HepG2 (cell line): ENCODE measurements around the gene PPEF2.

ENCODE experiments used
- POLR2A ChIP-seq, 2 experiments: IDR thresholded peaks; 2 replicates each; pipeline ENCODE4 v1.6.1; 2011; ENCODE audit warnings: low read depth in 2 of 2, low read length in 2 of 2, mild to moderate bottlenecking in 1 of 2, moderate library complexity in 1 of 2; ENCODE audit not compliant: insufficient read depth in 1 of 2
- ZNF510 ChIP-seq: sonication (generic); formaldehyde crosslinking; IDR thresholded peaks from 2 replicates; pipeline ENCODE4 v1.4.0; 2020; ENCODE audit warnings: low read depth, mild to moderate bottlenecking, missing genetic modification reagents
- TF ChIP-seq, protein P1 (sequence below): sonication (generic); formaldehyde crosslinking; IDR thresholded peaks from 2 replicates; pipeline ENCODE4 v1.5.0; 2020; ENCODE audit warnings: mild to moderate bottlenecking, missing genetic modification reagents, borderline replicate concordance

DNA sequence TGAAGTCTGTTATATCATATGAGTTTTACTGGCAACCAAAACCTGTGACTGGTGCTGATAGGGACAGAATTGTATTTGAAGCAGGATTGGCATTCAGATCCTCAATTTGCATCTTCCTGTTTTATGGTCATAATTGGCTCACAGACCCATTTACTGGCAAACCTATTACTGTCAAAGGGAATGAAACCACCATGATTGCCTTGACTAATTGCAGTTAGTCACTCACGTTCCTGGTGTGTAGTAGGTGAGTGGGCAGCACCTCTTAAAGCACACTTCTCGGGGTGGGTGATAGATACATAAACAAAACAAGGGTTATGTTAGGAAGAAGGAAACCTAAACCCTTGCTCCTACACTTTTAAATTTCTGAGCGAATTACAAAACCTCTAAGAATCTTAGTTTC lies 81.0 kb downstream of the PPEF2 start:
- TF ChIP-seq, protein P1, sequence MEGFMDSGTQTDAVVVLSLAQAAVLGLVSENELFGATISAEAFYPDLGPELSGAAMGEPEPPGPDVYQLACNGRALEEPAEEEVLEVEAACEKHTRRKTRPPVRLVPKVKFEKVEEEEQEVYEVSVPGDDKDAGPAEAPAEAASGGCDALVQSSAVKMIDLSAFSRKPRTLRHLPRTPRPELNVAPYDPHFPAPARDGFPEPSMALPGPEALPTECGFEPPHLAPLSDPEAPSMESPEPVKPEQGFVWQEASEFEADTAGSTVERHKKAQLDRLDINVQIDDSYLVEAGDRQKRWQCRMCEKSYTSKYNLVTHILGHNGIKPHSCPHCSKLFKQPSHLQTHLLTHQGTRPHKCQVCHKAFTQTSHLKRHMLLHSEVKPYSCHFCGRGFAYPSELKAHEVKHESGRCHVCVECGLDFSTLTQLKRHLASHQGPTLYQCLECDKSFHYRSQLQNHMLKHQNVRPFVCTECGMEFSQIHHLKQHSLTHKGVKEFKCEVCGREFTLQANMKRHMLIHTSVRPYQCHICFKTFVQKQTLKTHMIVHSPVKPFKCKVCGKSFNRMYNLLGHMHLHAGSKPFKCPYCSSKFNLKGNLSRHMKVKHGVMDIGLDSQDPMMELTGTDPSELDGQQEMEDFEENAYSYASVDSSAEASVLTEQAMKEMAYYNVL (CRISPR knock-in tag) = no peak
- TF ChIP-seq POLR2A (IDR thresholded peaks at IDR 0.05; ENCODE audit: insufficient read depth in 1 of 2, low read depth in 2 of 2, low read length in 2 of 2) (no peak), ZNF510 (no peak)
